Ishikawa (cell line): ENCODE data around the gene FAM53B.

Source experiments
- EGR1 ChIP-seq: IDR thresholded peaks from 2 replicates; pipeline ENCODE4 v1.6.1; 2012
- EP300 ChIP-seq: IDR thresholded peaks from 2 replicates; pipeline ENCODE4 v1.6.1; 2012; ENCODE audit warnings: borderline replicate concordance
- FOXM1 ChIP-seq: IDR thresholded peaks from 2 replicates; pipeline ENCODE4 v1.6.1; 2012; ENCODE audit warnings: low read depth, borderline replicate concordance
- RAD21 ChIP-seq: IDR thresholded peaks from 2 replicates; pipeline ENCODE4 v1.6.1; 2012; ENCODE audit warnings: low read depth
- REST ChIP-seq: IDR thresholded peaks from 2 replicates; pipeline ENCODE4 v1.6.1; 2012; ENCODE audit warnings: low read depth, mild to moderate bottlenecking
- YY1 ChIP-seq: IDR thresholded peaks from 2 replicates; pipeline ENCODE4 v1.6.1; 2012; ENCODE audit warnings: low read depth
- ZBTB7A ChIP-seq: IDR thresholded peaks from 2 replicates; pipeline ENCODE4 v1.6.1; 2012; ENCODE audit warnings: low read depth

GRCh38 chr10:124701881-124702656 lies 42.1 kb downstream of the FAM53B start:
- no peak for TF ChIP-seq RAD21
- TF ChIP-seq EP300: no peak
- TF ChIP-seq YY1: no peak
- TF ChIP-seq FOXM1: no peak
- TF ChIP-seq EGR1: no peak
- no peak for TF ChIP-seq ZBTB7A
- TF ChIP-seq REST: no peak
